HTR-8/SVneo (cell line): ENCODE results near the gene ST6GALNAC4.

Experiments used
- DNase-seq: peaks from one replicate; pipeline ENCODE4 v3.0.0; 2011; ENCODE audit warnings: low spot score, mixed read lengths; ENCODE audit not compliant: insufficient read length
- FAIRE-seq: peaks from 2 replicates; lab custom pipeline; 2011; peaks lifted over from hg19 to GRCh38; lab: Jason Lieb, UNC

The ST6GALNAC4 gene, protein sequence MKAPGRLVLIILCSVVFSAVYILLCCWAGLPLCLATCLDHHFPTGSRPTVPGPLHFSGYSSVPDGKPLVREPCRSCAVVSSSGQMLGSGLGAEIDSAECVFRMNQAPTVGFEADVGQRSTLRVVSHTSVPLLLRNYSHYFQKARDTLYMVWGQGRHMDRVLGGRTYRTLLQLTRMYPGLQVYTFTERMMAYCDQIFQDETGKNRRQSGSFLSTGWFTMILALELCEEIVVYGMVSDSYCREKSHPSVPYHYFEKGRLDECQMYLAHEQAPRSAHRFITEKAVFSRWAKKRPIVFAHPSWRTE

DNA sequence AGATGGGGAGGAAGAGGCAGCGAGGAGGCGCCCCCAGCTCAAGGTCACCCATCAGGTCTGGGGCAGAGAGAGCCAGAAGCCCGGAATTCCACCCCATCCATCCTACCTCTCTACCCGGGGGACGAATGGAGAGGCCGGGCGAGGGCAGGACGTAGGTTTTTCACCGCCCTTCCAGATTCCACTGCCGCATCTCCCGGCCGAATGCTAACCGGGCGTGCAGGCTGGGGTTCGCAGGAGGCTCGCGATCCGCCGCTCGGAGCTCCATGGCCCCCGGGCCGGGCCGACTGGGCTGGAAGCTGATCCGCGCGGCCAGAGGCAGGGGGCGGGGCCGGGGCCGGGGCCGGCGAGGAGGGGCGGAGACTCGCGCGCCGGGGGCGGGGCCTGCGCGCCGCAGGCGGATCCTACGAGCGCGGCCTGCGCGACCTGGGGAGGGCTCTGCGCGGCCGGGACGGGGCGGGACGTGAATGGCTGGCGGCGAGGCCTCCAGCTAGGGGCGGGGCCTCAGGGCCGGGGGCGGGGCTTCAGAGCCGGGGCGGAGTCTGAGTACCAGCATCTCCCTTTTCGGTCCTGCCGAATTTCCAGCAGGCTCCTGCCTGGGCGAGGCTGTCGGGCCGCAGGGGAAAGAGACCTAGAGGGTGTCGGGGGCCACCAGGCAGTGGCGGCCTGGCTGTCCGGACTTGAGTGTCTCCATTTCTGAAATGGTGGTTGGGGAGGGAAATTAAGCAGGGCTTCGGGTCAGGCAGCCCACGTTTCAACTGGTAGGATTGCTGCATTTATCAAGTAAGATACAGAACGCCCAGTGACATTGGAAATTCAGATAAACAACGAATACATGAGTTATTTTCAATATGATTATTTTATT lies at the start of gene ST6GALNAC4:
Gene ST6GALNAC4 (minus strand): TSS at position 322 of the 862 bp plus-strand sequence. CDS start 622 bp downstream, outside the sequence.
- FAIRE-seq, result no peak
- DNase-seq, result peak; percentile 79

DNA sequence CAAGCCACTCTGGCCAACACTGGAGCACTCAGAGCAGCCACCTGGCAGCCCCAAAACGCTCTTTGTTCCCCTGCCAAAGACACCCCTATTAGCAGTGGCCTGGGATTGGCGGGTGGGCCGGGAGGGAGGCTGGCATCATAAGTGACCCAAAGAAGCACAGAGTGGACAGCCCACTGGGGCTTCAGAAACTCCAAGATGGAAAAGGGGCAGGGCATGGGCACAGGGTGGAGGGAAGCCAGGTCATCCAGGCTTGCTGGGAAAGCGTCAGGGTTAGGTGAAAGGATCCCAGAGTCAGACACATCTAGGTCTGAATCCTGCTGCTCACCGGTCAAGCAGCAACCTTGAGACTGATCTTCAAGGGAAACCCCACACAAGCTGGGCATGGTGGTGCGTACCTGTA lies 49.1 kb upstream of the ST6GALNAC4 start:
- DNase-seq (no peak), FAIRE-seq (no peak)

DNA sequence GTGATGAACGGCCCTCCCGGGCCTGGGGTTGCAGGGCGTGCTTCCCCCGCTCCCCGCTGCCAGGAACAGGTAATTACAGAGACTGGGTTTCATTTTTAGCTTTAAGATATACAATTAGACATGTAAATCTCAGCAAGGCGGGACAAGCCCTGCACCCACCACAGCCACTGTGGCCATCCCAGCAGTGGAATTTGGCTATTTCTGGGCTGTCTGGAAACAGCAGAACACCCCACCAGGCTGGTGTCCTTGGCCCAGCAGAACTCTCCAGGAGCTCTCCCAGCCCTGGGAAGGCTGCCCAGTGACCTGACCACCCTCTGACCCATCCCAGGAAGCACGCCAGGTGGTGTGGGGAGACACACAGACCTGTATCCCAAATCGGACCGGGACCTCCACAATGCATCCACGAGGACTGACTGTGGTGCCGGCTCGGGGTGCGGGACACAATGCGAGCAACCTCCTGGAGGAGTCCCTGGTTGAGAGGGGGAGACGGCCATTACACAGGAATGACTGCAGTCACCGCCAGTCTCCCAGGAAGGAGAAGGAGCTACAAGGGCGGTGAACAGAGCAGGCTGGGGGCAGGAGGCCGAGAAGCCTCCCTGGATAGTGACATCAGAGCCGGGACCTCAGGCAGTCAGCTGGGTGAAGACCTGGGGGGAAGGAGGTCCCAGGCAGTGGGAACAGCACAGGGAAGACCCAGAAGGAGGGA lies 46.7 kb upstream of the ST6GALNAC4 start:
- DNase-seq, result no peak
- no peak for FAIRE-seq

DNA sequence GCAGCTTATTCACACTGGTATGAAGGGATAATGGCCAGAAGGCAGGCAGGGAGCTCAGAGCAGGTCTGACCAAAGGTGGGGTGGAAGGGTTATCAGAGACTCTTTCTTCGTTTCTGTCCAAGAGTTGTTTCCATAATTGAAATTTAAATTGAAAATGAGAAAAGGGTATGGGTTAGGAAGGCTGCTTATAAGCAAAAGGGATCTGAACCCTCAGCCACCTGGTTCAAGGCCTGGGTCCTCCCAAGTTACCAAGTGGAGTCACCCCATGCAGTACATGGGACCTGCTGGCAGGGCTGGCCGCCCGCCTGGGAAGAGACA lies 46.2 kb upstream of the ST6GALNAC4 start:
- FAIRE-seq (no peak), DNase-seq (no peak)

DNA sequence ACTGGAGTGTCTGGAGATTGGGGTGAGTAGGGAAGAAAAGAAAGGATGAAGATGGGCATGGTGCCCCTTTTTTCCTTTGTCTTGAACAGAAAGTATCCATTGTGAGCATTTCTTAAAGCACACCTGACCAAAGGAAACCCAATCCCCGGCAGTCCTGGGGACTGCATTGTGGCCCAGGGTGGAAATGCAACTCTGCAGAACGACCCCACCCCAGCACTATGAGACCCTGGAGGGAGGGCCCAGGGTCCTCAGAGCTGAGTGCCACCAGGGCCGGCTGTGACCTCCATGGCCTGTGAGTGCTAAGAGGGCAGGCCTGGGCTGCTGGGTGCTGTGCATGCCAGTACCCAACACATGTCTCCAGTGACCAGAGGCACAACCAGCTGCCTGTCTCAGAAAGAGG lies 45.4 kb upstream of the ST6GALNAC4 start:
- DNase-seq (no peak), FAIRE-seq (no peak)

DNA sequence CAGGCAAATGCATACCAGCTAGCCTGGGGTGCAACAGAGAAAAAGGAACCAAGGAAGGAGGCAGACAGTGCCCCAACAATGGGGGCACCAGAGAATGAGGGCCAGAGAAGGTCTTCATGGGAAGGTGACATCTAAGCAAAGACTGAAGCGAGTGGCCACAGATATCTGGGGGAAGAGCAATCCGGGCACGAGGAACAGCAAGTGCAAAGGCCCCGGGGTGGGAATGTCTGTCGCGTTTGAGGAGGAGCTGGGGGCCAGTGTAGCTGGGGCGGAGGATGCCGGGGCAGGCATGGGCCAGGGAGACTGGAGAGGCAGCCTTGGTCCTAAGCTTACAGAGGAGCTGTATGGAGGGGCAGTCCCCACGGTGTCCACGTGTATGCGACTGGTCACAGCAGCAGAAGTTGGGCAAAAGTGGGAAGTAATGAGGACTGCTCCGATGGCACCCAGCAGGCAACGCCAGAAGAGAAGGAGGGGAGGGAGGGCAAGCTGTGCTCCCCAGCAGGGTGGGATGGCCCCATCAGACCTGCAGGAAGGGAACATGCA lies 44.8 kb upstream of the ST6GALNAC4 start:
- FAIRE-seq (no peak), DNase-seq (no peak)

DNA sequence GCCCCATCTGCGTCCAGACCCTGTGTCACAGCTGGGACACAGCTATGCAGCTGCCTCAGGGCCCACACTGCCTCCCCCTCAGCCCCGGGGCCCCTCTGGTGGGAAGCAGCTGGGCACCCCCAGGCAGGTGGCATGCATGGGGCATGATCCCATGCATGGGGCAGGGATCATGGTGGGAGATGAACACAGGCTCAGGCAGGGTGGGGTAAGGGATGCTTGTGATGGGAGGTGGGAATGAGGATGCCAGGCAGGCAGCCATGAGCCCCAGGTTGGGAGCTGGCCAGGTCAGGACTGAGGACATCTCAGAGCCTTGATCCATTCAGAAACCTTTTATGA lies 44.3 kb upstream of the ST6GALNAC4 start:
- FAIRE-seq, result no peak
- no peak for DNase-seq

DNA sequence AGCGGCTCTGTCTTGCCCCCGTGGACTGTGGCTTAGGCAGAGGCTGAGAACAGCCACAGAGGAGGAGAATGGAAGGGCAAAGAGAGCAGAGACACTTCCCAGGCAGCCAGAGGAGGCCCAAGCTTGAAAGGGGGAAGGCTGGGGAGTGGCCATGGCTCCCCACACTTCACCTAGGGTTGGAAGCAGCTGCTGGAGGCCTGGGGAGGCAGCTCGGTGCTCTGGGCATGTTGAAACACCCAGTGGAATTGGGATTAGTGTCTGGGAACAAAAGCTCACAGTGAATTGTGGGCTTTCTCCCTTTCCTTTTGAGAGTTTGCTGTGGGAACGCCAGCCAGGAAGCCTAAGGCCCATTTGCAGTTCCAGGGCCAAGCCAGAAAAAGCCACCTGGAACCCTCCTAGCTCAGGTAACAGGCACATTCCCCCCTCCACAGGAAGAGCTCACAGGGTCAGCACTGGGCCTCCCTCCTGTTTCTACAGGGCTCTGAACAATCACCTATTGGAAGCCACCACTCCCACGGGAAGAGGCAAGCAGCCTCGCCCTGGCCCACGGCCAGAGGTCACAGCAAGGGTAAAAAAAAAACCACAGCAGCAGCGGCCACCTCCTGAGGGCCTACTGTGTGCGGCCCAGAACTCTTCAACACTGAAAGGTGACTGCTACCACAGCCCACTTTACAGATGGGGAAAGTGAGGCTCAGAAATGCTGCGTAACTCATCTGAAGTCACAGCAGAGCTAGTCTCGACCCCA lies 43.7 kb upstream of the ST6GALNAC4 start:
- FAIRE-seq, result no peak
- DNase-seq, result no peak

DNA sequence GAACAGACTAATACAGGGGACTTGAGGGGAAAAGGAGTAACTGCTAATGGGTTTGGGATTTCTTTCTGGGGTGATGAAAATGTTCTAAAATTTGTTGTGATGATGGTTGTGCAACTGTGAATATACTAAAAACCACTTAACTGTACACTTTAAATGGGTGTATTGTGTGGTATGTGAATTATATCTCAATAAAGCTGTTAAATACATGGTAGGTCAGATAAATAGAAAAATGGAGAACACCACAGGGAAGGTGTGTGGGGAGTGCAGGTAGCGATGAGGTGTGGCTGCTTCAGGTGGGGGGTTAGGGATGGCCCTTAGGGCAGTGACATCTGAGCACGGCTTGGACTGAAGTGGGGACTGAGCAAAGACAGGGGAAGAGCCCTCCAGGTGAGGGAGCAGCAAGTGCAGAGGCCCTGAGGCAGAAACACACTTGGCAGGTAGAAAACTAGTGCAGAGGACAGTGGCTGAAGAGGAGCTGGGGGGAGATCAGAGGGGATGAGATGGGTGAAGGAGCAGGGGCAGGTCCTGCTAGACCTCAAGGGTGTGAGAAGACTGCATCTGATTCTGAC lies 43.1 kb upstream of the ST6GALNAC4 start:
- FAIRE-seq, result no peak
- no peak for DNase-seq

DNA sequence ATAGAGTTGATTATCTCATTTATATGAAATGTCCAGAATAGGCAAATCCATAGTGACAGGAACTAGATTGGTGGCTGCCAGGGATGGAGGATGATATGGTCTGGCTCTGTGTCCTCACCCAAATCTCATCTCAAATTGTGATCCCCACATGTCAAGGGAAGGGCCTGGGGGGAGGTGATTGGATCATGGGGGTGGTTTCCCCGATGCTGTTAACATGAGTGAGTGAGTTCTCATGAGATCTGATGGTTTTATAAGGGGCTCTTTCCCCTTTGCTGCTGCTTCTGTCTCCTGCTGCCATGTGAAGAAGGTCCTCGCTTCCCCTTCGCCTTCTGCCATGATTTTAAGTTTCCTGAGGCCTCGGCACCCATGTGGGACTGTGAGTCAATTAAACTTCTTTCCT lies 42.6 kb upstream of the ST6GALNAC4 start:
- no peak for FAIRE-seq
- DNase-seq, result no peak

DNA sequence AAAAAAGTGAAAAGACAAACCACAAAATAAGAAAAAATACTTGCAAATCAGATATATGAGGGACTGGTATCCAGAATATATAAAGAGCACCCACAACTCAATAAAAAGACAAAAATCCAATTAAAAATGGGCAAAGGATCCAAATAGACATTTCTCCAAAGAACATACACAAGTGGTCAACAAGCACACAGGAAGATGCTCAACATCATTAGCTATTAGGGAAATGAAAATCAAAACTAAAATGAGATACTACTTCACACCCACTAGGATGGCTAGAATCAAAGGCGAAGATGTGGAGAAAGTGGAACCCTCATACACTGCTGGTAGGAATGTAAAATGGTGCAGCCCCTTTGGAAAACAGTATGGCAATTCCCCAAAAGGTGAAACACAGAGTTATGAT lies 41.9 kb upstream of the ST6GALNAC4 start:
- FAIRE-seq (no peak), DNase-seq (no peak)

DNA sequence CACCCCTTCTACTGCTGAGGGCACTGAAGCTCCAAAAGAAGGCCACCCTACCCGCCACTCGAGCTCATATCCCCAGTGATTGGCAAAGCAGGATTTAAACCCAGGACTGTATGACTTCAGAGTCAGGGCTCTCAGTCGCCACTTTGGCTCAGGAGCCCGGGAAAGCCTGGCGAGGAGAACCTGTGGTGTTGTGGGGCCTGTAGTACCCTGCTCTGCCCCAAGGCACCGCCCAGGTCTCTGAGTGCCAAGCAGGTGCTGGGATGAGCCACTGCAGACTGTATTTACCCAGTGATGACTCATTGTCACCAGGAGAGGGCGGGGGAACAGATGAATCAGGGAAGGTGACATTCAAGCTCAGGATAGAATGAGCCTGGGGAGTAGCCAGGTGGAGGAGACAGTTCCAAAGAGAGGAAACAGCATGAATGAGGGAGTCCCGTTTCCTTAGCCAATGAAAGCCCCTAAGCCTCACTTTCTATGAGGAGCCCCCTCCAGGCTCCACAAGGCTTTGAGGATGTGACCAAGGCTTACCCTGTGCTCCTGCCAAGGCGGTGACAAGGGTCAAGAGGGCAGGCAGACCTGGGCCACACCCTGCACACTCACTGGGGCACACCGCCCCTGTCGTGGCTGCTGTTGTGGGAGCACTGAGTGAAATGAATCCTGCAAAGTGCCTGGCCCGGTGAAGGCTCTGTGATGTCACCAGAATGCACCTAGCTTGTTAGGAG lies 38.6 kb upstream of the ST6GALNAC4 start:
- no peak for FAIRE-seq
- DNase-seq, result no peak

DNA sequence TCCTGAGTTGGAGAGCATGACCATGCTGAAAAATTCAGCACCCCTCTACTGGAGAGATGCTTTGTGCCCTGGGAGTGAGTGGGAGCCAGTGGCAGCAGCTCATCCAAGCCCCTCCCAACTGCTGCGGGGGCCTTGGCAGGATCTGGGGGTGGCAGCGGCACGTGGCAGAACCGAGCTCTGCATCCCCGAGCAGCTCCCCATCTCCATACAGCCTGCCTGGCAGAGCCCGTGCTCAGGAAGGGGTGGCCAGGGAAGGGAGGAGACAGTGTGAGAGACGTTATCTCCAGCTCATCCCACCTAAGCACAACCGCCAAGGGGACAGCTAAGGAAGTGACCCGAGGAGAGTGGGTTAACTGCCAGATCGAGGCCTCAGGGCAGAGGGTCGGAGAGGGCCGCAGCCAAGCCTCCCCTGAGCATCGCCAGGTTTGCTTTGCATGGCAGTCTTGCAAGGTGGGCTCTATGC lies 38.0 kb upstream of the ST6GALNAC4 start:
- FAIRE-seq (no peak), DNase-seq (no peak)

DNA sequence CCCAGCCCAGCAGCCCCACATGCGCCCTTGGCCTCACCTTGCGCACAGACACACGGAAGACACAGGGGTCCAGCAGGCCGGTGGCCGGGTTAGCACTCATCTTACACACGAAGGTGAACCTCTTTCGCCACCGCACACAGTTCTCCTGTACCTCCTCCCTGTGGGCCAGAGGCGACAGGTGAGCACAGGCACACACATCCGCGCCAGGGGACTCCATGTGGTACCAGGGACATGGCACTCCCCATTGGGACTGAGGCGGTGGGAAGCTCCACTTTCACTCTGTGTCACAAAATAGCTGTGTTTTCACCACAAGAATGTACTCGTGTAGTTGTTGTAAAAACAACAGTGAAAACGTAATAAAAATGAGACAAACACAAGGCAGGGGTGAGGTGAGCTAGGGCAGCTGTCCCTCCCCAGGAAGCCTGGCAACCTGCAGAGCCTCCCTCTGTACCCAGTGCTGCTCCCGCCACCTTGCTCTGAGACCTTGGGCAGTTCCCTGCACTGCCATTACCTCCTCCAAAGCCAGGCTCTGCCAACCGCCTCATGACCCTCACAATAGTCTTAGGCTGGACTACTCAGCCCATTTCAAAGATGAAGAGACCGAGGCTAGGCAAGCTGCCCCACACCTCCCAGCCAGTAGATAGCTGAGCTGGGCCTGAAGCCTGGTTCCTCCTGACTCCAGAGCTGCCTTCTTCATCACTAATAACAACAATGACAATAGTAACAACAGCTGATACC lies 37.1 kb upstream of the ST6GALNAC4 start:
- DNase-seq (no peak), FAIRE-seq (no peak)

DNA sequence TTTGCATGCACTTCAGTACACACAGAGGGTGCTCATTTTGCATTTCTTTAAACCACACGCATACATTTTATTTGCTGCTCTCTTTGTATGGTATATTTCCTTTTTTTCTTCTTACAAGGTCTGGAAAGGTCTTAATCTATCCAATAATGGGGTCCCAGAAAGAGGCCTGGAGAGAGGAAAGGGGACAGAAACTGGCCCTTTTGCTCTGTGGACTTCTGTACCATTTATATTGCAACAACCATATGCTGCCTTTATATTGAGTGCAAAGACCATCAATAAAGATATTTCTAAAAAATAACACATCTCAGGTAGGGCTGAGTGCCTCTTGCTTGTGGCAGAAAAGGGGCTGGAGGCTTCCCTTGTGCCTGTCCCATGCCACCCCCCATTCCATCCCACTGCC lies 36.3 kb upstream of the ST6GALNAC4 start:
- FAIRE-seq (no peak), DNase-seq (no peak)

DNA sequence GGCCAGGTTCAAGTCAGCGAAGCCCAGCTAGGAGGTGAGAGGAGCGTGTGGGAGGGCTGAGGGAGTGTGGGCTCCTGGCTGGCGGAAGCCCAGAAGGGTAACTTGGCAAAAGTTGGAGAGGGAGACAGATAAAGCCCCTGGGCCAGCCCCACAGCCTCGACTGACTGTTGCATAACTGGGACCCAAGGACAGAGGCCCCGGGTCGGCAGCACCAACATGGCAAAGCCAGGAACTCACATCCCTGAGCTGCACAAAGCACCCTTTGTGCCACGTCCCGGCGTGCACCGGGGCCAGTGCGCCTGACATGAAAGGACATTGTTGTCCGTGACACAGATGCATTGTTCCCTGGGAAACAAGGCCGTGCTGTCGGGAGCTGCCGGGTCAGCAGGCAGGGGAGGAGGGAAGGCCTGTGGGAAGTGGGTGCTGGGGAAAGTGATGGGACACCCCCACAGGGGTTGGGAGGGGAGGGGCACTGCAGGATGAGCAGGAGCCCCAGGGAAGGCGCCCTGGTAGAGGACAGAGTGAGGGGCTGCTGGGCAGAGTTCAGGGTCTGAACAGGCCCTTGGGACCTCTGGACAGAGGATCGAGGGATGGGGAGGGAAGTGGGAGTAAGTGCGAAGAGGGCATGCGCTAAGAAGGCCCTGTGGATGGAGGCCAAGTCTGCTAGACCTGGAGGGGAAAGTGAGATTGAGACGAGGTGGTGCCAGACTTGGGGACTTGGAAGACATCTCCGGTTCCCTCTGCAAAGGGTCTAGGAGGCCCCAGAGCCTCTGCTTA lies 33.9 kb upstream of the ST6GALNAC4 start:
- no peak for FAIRE-seq

DNA sequence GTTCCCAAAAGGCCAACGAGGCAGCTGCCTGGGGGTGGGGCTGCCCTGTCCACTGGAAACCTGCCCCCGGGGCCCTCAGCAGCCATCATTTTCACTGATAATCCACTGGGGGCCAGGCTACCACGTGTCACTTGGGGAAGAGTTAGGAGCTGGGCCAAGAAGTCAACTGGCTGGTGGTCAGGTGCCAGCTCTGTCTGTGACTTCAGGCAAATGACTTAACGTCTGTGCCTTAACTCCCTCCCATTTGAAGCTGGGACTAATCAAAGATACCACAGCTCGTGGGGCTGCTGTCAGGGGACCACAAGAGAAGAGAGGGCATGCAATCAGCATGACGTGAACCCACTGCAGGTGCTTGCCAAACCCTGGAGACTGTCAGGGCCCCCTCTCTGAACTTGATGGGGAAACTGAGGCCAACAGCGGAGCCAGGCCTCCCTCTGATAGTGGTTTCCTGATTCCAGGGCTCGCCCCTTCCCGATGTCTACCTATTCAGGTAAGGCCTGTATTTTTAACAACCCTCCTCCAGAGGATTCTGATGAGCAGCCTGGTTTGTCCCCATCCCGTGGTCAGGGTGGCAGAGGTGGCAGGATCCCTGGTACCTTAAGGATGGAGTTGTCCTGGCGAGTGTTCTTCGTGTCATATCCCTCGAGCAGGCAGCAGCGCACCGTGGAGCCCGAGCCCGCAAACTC lies 33.1 kb upstream of the ST6GALNAC4 start:
- DNase-seq (no peak), FAIRE-seq (no peak)

More for the DNA sequence above, 33.9 kb upstream of the ST6GALNAC4 start:
- DNase-seq, result no peak
